A549 treated with CORT108297 at 1 μM for 4 hours (cell line): ENCODE results near the gene SLC28A1. TPM values are rescaled to one million over a fixed set of nuclear protein-coding genes. Genes with fewer than 3 reads are reported as not detected.

ENCODE experiments used
- total RNA-seq: library from RNA; stranded (reverse); fragments of 200-300 nt; extraction: Qiagen RNA extraction; gene quantifications from 5 replicates; pipeline ENCODE4 v1.2.3, GENCODE V29; 2022

Gene SLC28A1
- total RNA-seq, result 0.05 TPM in 2 of 5 replicates, not detected in the others

GRCh38 chr15:84883916-84884781 lies at the start of gene SLC28A1:
TSS of gene SLC28A1 (plus strand) at chr15:84884662. CDS start at chr15:84887761, 3,099 bp downstream.

GRCh38 chr15:84981711-84982300 lies 97.3 kb downstream of the SLC28A1 start, which contains the start of gene PDE8A:
TSS of gene PDE8A (plus strand) at chr15:84981856. CDS start at chr15:84982163, 307 bp downstream.

Other genes starting within 250 kb of the SLC28A1 start
- gene WDR73, start 230.4 kb upstream of the SLC28A1 start, total RNA-seq, result 38.6 to 49.7 TPM (median 39.2 TPM) in 5 replicates
- gene NMB, start 226.5 kb upstream of the SLC28A1 start, total RNA-seq, result 15.7 to 26.4 TPM (median 24.2 TPM) in 5 replicates
- 323 to 452 TPM (median 331 TPM) in 5 replicates for gene SEC11A, start 168.5 kb upstream of the SLC28A1 start, total RNA-seq
- gene ZNF592, start 136.1 kb upstream of the SLC28A1 start, total RNA-seq, result 14.6 to 23.1 TPM (median 20.9 TPM) in 5 replicates
- gene ALPK3, start 67.3 kb upstream of the SLC28A1 start, total RNA-seq, result 0.05 to 0.28 TPM (median 0.18 TPM) in 5 replicates
- 26.3 to 31.9 TPM (median 30.6 TPM) in 5 replicates for gene PDE8A, start 97.2 kb downstream of the SLC28A1 start, total RNA-seq